Central memory CD8-positive, alpha-beta T cell (primary cell): ENCODE data around the gene STAT3.

Source experiments
- ATAC-seq: fragments of 150-1000 bp; cut with Tn5 transposase; replicated peaks from 2 replicates; pipeline ENCODE4 v1.10.0; 2022; ENCODE audit warnings: mild to moderate bottlenecking, moderate FRiP score, moderate number of reproducible peaks; ENCODE audit not compliant: poor library complexity, severe bottlenecking; ENCODE audit errors: extremely low read depth
- DNase-seq, 2 donors: peaks; one replicate each; pipeline ENCODE4 v3.0.0; 2021; ENCODE audit warnings: low spot score in 2 of 2
- H3K27ac Mint-ChIP-seq: one replicate; pipeline ENCODE4 v1.8.0; 2022; ENCODE audit warnings: low read depth, mild to moderate bottlenecking, moderate library complexity, mixed read lengths
- H3K27me3 Mint-ChIP-seq: one replicate; pipeline ENCODE4 v1.8.0; 2022; ENCODE audit warnings: mixed read lengths
- H3K36me3 Mint-ChIP-seq: one replicate; pipeline ENCODE4 v1.8.0; 2022; ENCODE audit warnings: mild to moderate bottlenecking, moderate library complexity, mixed read lengths; ENCODE audit not compliant: insufficient read depth
- H3K4me1 Mint-ChIP-seq: one replicate; pipeline ENCODE4 v1.8.0; 2022; ENCODE audit warnings: mixed read lengths
- H3K4me3 Mint-ChIP-seq: one replicate; pipeline ENCODE4 v1.8.0; 2022; ENCODE audit warnings: mild to moderate bottlenecking, moderate library complexity, mixed read lengths
- H3K9me3 Mint-ChIP-seq: one replicate; pipeline ENCODE4 v1.8.0; 2022; ENCODE audit warnings: mixed read lengths

Gene STAT3

GRCh38 chr17:42276609-42277341, 111.5 kb downstream of the STAT3 start:
- no peak for DNase-seq
- peaks cover 42% of the 10 kb centered on the region for H3K36me3 Mint-ChIP-seq
- no peak for ATAC-seq
- no peaks in the 10 kb centered on the region for H3K27me3 Mint-ChIP-seq
- H3K9me3 Mint-ChIP-seq = no peaks in the 10 kb centered on the region
- peak overlapping the region; percentile 89 for H3K4me3 Mint-ChIP-seq
- H3K27ac Mint-ChIP-seq = peak overlapping the region; percentile 96
- peaks cover 44% of the 10 kb centered on the region for H3K4me1 Mint-ChIP-seq

DNA sequence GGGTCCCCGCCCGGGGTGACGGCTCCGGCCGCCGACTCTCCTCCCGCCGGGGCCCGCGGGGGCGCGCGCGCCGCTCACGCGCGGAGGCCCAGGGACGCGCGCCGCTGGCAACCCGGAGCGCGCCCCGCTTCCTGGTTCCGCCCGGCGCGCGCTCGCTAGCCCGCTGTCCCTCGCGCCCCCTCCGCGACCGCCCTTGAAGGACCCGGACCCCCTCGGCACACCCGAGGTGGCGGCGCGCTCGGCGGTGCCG, 112.0 kb downstream of the STAT3 start, which contains the start of gene STAT5B:
Gene STAT5B (minus strand): TSS at position 33 of the 250 bp plus-strand sequence. CDS start 44,264 bp downstream, outside the sequence.
- no peaks in the 10 kb centered on the region for H3K27me3 Mint-ChIP-seq
- peak within 1 kb of the TSS; percentile 89 for H3K4me3 Mint-ChIP-seq
- H3K27ac Mint-ChIP-seq = peak within 1 kb of the TSS; percentile 98
- ATAC-seq (peak; percentile 48), DNase-seq (peak; percentile 47 to 57)
- H3K9me3 Mint-ChIP-seq = no peaks in the 10 kb centered on the region
- H3K36me3 Mint-ChIP-seq = peaks cover 43% of the 10 kb centered on the region
- H3K4me1 Mint-ChIP-seq = peaks cover 49% of the 10 kb centered on the region

DNA sequence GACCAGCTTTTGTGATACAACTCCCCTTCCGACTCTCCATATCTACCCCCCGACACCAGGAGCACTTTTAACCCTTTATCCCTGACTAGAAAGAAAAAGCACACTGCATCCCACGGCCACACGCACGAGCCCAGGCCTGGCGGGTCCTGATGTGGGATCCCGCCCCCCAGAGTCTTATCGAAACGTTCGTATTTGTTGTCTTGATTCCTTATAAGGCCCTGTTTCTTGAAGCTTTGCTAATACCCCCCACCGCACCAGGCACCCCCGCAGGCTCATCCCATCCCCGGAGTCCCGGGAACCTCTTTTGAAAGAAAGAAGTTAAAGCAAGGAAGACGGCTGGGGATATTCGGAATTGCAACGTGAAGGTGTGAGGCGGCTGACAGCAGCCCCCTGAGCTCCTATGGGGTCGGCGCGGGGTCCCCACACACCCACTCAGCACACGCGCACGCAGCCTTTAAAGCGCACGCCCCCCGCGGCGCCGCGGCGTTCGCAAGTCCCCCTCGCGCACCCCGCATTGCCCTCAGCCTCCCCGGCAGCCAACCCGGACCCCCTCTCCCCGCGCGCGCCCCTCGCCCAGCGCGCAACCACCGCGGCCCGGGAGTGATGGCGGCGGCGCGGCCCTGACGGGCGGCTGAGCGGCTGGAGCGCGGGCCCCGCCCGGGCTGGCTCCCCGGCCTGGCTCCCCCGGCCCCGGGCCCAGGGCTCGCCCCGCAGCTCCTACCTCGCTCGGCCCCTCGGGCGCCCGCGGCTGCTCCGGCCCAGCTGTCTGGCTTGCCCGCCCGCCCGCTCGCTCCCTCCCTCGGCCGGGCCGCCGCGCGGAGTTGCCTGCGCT, 112.5 kb downstream of the STAT3 start:
- DNase-seq = peak in 1 of 2 donors; percentile 39
- ATAC-seq = peak; percentile 26
- Mint-ChIP-seq H3K4me3 (peak overlapping the region; percentile 89), H3K4me1 (peaks cover 55% of the 10 kb centered on the region), H3K27ac (peak overlapping the region; percentile 98), H3K27me3 (no peaks in the 10 kb centered on the region), H3K36me3 (peaks cover 44% of the 10 kb centered on the region), H3K9me3 (no peaks in the 10 kb centered on the region)

DNA sequence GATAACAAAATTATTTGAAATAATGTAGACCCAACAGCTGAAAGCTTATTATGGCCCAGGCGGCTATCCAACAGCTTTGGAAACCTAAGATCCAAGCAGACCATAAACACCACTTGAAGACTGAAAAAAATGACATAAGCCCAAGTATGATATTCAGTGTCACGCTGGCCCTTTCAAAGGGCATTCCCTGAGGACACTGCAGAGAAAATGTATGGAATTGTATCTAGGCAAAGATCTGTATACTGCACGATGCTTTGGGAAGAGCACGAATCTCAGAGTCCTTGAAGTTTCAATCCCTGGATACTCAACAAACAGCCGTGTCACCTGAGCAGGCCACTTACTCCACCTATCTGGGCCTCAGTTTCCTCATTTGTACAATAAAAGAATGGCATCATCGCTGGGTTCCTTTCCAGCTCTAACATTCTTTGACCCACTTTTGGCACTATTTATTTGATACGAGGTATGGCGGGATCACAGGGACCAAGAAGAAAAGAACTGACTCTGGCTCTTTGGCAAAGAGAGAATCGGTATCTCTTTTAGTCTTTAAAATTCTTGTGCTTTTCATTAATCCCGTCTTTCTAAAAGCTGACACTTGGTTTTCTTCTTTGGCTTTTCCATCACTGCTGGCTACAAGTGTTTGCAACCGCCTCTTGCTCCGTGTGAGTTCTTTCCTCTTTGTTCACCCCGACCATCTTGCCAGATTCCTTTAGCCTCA, 113.3 kb downstream of the STAT3 start:
- H3K4me3 Mint-ChIP-seq = peak overlapping the region; percentile 89

GRCh38 chr17:42274253-42274542, 114.0 kb downstream of the STAT3 start:
- H3K4me3 Mint-ChIP-seq = peak overlapping the region; percentile 89
- no peak for DNase-seq
- ATAC-seq = no peak

More for the DNA sequence above, 113.3 kb downstream of the STAT3 start:
- H3K27me3 Mint-ChIP-seq = no peaks in the 10 kb centered on the region
- ATAC-seq (peak; percentile 6), DNase-seq (no peak)
- H3K4me1 Mint-ChIP-seq = peaks cover 62% of the 10 kb centered on the region
- peak overlapping the region; percentile 98 for H3K27ac Mint-ChIP-seq
- H3K9me3 Mint-ChIP-seq = no peaks in the 10 kb centered on the region
- H3K36me3 Mint-ChIP-seq = peaks cover 47% of the 10 kb centered on the region

GRCh38 chr17:42273474-42274252, 114.6 kb downstream of the STAT3 start:
- peaks cover 70% of the 10 kb centered on the region for H3K4me1 Mint-ChIP-seq
- H3K4me3 Mint-ChIP-seq = peak overlapping the region; percentile 89
- no peak for ATAC-seq
- H3K9me3 Mint-ChIP-seq = no peaks in the 10 kb centered on the region
- H3K36me3 Mint-ChIP-seq = peaks cover 47% of the 10 kb centered on the region
- no peaks in the 10 kb centered on the region for H3K27me3 Mint-ChIP-seq
- no peak for DNase-seq
- H3K27ac Mint-ChIP-seq = peak overlapping the region; percentile 98

More at GRCh38 chr17:42274253-42274542, 114.0 kb downstream of the STAT3 start:
- H3K4me1 Mint-ChIP-seq = peaks cover 68% of the 10 kb centered on the region
- no peaks in the 10 kb centered on the region for H3K9me3 Mint-ChIP-seq
- H3K27me3 Mint-ChIP-seq = no peaks in the 10 kb centered on the region
- H3K36me3 Mint-ChIP-seq = peaks cover 47% of the 10 kb centered on the region
- H3K27ac Mint-ChIP-seq = peak overlapping the region; percentile 98

- peak; percentile 16 for ATAC-seq
- Mint-ChIP-seq H3K9me3 (no peaks in the 10 kb centered on the region), H3K27me3 (no peaks in the 10 kb centered on the region), H3K4me3 (peak overlapping the region; percentile 89), H3K27ac (peak overlapping the region; percentile 98), H3K36me3 (peaks cover 46% of the 10 kb centered on the region), H3K4me1 (peaks cover 77% of the 10 kb centered on the region)
- no peak for DNase-seq
Observed at GRCh38 chr17:42272162-42272907, 115.9 kb downstream of the STAT3 start.

DNA sequence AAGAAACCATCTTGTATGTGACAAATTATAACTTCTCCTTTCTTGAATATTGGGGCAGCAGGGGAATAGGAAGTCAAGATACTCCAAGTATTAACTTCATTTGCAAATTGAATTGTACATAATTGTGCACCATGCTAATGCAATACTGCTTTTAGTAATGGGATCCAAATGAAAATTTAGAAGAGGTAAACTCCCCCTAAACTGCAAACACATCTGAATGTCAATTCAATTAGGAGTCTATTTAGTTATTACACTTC, 116.5 kb downstream of the STAT3 start:
- DNase-seq (no peak), ATAC-seq (no peak)
- H3K27ac Mint-ChIP-seq = peak overlapping the region; percentile 98
- H3K27me3 Mint-ChIP-seq = no peaks in the 10 kb centered on the region
- no peaks in the 10 kb centered on the region for H3K9me3 Mint-ChIP-seq
- peaks cover 45% of the 10 kb centered on the region for H3K36me3 Mint-ChIP-seq
- peaks cover 77% of the 10 kb centered on the region for H3K4me1 Mint-ChIP-seq
- peak overlapping the region; percentile 89 for H3K4me3 Mint-ChIP-seq

DNA sequence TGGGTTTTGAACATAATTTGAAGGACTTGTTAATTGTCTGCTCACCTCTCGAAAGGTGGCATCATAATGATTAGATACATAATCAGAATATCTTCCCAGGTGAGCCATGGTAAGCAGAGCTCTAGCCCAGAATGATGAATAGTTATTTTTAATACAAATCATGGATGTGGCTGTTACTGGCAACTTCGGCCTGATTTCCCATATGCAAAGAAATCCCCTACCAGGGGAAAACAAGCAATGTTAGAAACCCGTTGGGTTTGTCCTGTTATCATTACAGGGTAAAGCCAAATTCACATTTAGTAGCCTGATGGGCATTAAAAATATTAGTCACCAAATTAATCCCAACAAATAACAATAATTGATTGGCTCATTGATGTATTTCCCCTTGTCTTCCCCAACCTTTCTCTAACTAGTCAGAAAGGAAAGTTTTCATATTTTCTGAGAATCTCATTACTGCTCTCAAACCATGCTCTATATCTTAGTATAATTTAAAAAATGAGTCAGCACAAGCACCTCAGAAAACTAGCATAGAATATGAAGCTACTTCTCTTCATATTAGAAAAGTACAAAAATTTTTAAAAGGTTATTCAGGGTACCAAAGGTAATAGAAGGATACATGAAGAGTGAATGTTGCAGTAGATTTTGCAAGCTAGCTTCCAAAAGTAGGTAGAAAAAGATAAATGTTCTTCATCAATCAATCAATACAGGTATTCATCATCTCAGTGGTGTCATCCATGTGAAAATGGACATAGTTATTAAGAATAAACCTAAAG, 117.0 kb downstream of the STAT3 start:
- no peak for ATAC-seq
- DNase-seq = no peak
- H3K27ac Mint-ChIP-seq = peak overlapping the region; percentile 98
- no peaks in the 10 kb centered on the region for H3K9me3 Mint-ChIP-seq
- H3K4me1 Mint-ChIP-seq = peaks cover 80% of the 10 kb centered on the region
- peak overlapping the region; percentile 89 for H3K4me3 Mint-ChIP-seq
- H3K27me3 Mint-ChIP-seq = no peaks in the 10 kb centered on the region
- H3K36me3 Mint-ChIP-seq = peaks cover 45% of the 10 kb centered on the region

DNA sequence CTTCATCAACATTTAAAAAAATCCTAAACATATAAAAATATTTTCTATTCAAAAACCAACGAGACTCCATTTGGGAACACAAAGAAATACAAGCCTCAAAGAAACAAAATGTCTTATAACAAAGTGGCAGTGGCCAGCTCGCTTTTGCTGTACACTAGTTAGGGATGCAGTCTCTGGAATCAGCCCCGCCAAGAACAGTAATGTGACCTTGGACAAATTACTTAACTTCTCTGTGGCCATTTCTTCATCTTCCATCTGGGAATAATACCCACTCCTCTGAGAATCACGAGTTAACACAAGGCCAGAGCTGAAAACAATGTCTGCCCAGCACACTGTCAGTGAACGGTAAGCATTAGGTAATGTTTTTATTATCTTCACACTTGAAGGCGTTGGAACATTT, 117.6 kb downstream of the STAT3 start:
- Mint-ChIP-seq H3K4me3 (peak overlapping the region; percentile 89), H3K36me3 (peaks cover 44% of the 10 kb centered on the region), H3K4me1 (peaks cover 79% of the 10 kb centered on the region), H3K27ac (peak overlapping the region; percentile 98), H3K27me3 (no peaks in the 10 kb centered on the region), H3K9me3 (no peaks in the 10 kb centered on the region)
- ATAC-seq (no peak), DNase-seq (no peak)

DNA sequence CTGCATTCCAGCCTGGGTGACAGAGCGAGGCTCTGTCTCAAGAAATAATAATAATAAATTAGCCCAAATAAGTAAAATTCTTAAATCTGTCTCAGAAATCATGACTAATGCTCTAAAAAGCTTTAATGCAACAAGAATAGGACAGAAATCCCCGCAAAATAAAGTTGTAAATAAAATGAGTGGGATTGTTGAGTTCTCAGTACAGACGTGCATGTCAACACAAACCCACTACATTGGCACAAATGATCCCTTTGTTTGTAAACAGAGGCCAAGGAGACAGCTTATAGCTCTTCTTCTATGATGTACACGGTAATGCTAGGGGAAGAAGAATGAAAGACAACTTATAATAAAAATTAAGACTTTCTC, 118.1 kb downstream of the STAT3 start:
- Mint-ChIP-seq H3K27ac (peak overlapping the region; percentile 98), H3K36me3 (peaks cover 40% of the 10 kb centered on the region)

More for the DNA sequence above, 118.1 kb downstream of the STAT3 start:
- Mint-ChIP-seq H3K4me3 (no peak overlapping the region), H3K9me3 (no peaks in the 10 kb centered on the region), H3K4me1 (peaks cover 75% of the 10 kb centered on the region), H3K27me3 (no peaks in the 10 kb centered on the region)
- DNase-seq (no peak), ATAC-seq (no peak)
